ENCODE results near the gene USP47.

- TF ChIP-seq, protein P1, sequence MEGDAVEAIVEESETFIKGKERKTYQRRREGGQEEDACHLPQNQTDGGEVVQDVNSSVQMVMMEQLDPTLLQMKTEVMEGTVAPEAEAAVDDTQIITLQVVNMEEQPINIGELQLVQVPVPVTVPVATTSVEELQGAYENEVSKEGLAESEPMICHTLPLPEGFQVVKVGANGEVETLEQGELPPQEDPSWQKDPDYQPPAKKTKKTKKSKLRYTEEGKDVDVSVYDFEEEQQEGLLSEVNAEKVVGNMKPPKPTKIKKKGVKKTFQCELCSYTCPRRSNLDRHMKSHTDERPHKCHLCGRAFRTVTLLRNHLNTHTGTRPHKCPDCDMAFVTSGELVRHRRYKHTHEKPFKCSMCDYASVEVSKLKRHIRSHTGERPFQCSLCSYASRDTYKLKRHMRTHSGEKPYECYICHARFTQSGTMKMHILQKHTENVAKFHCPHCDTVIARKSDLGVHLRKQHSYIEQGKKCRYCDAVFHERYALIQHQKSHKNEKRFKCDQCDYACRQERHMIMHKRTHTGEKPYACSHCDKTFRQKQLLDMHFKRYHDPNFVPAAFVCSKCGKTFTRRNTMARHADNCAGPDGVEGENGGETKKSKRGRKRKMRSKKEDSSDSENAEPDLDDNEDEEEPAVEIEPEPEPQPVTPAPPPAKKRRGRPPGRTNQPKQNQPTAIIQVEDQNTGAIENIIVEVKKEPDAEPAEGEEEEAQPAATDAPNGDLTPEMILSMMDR (IDR thresholded peaks at IDR 0.05): no peak
- TF ChIP-seq POLR2A (IDR thresholded peaks at IDR 0.05): no peak
Observed at GRCh38 chr11:12003336-12003735, 161.6 kb downstream of the USP47 start.
